HG02610 (cell line): Measurements from ENCODE around the gene BTBD2.

Source experiments
- ATAC-seq: cut with Tn5 transposase; IDR thresholded peaks from one replicate; pipeline ENCODE4 v1.9.1; 2021; ENCODE audit warnings: mild to moderate bottlenecking, moderate library complexity; ENCODE audit not compliant: unreplicated experiment

Gene BTBD2

DNA sequence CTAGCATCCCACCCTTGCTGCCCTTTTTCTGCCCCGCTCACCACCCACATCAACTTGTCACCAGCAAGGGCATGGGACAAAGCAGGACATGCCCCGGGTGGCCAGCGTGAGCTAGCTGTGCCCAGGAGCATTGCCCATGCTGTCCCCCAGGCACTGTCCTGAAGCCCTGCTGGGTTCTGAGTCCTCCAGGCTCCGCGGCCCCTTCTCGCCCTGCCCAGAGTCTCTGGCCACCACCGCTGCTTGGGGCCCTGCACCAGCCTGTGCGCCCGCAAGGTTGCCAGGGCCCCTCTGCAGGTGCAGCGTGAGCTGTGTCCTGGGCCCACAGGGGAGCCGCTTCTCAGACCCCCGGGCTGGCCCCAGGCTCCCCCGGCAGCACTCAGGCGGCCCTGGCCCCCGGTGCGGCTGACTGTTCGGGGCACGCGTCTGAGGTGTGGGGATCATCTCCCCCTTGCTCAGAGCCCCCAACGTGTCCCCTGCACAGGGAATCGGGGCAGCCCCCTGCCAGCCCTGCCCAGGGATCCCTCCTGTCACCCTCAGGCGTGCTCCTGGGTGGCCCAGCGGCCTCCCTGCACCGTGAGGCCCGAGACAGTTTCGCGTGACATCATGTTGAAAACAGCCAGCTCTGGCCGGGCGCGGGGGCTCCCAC lies 70.5 kb downstream of the BTBD2 start:
- ATAC-seq, result no peak

DNA sequence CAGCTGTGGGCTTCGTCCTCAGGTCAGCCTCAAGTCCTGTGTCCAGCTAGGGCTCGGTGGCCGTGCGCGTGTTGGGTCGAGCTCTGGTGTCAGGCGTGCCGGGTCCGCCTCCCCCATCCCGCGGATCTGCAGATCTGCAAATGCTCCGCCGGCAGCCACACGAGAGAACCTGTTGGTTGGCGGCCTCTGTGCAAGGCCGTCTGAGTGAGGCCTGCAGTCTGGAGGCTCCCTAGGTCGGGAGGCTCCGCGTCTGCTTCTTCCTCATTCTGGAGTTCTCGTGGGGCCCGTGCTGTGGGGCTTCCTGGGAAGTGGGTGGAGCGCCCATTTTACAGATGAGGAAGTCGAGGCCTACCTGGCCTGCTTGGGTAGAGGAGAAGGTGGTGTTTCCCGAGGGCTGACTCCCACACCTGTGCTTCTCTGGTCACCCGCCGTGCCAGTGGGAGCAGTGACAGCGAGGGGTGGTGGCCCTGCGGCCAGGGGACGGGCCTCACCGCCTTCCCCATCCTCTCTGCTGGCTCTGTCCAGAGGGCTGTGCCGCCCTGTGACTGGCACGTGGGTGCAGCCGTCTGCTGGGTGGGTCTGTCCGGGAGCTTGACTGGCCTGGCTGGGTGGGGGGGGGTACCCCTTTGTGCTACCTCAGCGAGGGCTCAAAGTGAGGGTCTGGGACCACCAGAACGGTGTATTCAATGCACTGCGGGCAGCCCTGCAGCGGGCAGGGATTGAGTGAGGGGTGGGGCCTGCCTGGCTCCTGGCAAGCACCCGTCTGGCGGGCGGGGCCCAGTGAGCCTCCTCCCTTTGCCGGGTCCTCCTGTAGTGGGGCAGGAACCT lies 71.2 kb downstream of the BTBD2 start:
- no peak for ATAC-seq

DNA sequence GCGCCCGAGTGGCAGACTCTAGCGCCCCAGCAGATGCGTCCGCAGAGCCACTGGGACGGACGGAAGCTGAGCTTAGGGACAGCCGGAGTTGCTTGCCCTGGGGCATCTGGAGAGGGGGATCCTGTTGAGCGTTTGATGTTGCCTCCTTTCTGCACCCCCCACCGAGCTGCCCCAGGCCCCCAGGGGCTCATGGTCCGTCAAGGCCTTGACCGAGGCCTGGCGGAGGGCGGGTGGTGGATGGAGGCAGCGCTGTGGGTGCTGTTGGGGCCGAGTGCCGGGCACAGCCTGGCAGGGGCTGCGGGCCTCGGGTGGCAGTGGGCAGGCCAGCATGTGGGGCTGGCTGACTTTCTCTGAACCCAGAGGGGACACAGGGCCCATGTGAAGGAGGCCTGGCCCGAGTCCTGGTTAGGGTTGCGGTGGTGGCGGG lies 71.8 kb downstream of the BTBD2 start:
- no peak for ATAC-seq

DNA sequence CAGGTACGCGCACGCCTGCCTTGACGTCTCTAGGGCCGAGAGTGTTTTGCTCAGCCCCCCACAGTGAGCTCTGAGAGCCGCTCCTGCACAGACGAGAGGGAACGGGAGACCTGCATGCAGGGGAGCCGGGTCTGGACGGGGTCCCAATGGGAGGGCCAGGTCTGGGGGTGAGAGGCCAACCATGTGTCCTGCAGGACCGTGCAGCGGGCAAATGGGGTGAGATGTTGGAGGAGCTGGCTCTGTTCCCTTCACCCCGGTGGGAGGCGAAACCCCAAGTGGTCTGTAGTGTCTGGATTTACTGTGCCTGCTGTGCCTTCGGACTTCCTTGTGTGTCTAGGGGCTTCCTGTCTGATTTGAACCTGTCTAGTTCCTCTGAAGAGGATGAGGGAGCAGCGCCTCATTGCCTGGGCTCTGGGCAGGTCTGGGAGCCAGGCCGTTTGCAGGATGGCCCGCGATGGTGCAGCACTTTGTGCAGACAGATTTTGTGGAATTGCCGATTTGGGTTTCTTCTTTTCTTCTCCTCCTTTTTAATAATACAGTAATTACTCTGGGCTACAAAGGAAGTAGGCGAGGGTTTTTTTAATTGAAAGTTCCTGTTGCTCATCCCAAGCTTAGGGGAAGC lies 72.5 kb downstream of the BTBD2 start:
- no peak for ATAC-seq

DNA sequence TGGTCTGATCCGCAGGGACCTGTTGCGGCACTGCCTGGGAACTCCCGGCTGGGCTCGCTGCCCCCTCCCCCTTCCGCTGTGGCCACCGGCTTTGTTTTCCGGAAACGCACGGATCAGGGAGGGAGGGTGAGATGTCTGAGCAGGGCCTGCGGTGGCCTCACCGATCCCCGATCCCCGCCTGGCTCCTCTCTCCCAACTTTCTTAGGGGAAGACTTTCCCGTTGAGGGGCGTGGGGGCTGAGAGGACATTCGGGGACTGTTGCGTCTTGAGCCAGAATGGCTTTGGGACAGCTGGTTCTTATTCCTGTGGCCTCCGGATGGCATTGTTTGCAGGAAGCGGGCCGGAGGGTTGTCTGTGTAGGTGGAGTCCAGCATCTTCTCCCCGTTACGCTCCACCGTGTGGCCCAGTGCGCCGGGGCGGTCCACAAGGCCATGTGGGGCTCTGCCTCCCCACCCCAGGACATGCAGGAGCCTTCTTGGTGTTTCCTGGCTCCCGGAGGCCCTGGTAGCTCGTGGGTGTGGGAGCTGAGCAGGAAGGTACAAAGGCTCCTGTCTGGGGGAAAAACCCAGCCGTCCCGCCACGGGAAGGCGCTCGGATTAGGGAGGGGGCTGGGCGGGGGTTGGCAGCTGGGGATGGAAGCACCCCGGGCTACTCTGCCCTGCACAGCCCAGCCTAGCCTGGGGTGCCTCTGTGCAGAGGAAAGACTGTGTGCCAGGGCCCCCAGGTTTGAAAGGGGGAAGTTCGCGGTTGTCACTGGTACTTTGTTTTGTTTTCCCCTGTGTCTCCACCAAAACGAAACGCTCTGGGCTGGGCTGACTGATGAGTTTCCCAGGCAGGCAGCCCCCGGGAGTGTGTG lies 73.2 kb downstream of the BTBD2 start:
- no peak for ATAC-seq

DNA sequence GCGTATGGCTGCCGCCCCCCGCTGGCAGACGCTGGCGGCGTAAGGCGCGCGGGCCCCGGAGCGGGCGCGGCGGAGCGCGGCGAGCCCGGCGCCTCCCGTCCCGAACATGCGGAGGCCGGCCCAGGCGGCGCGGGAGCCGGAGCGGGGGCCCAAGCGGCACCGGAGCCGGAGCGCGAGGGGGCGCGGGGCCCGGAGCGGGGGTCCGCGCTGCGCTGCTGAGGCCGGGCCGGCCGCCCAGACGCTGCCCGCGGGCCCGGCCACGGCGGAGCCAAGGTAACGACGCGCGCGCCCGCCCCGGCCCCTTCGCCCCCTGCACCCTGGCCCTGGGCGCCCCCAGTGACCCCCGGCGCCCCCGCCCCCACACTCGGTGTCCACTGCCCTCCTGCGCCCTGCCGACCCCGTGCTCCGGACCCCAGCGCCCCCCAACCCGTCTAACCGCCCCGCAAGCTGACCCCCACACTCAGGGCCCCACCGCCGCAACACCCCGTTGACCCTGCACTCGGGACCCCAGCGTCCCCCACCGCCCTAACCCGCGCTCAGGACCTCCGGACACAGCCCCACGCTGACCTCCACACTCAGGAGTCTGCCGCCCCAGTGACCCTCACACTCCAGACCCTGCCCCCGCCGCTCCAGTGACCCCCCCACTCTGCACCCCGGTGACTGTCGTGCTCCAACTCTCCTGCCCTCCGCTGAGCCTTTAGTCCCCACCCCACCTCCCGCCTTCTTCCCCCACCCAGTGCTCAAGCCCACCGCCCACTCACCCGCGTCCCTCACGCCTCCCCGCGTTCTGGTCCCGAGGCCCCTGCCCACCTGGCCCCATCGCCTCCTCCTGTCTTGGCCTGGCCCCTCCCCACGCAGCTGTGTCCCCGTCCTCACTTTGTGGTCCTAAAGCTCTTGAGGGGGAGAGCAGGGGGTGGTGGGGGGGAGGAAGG lies 74.1 kb downstream of the BTBD2 start, which contains the start of gene CSNK1G2:
CSNK1G2 (plus strand) TSS at position 27 of the 932 bp plus-strand sequence. CDS start 28,601 bp downstream, outside the sequence.
- ATAC-seq, result no peak

DNA sequence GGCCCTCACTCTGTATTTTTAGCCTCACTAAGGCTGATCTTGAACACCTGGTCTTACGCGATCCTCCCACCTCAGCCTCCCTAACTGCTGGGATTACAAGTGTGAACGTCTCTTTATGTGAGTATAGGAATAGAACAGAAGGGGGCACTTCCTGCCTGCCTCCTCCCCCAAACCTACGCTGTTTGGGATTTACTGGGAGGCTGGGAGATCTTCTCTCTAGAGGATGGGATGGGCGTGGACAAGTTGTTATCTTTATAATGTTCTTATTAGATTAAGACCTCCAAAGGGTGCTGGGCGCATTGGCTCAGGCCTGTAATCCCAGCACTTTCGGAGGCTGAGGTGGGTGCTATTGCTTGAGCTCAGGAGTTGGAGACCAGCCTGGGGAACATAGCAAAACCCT lies 77.4 kb downstream of the BTBD2 start:
- no peak for ATAC-seq

DNA sequence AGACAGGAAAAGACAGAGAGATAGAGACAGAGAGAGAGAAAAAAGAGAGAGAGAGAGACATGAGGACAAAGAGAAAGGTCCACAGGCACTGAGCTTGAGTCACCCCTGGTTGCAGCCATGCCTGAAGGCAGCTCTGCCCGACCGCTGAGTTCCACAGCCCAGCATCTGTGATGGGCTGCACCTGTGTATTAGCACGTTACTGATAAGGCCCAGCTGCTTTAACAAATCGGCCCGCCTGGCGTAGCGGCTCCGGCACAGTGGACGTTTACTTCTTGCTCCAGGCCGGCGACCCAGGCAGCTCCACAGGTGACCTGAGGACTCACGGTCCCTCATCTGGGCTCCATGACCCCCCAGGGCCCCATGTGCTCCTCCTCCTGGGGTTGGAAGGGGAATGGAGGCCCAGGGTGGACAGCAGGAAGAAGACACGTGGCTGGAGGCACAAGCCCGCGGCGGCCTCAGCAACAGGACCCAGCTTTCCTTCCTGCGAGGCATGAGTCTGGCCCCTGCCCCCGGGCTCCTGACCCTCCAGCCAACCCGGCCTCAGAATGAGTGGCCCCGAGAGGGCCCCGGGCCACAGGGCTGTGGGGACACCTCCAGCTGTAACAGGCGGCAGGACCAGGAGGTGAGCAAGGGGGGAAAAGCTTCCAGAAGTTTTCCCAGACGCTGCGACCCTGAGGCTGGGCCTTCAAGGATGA lies 78.5 kb downstream of the BTBD2 start:
- no peak for ATAC-seq

DNA sequence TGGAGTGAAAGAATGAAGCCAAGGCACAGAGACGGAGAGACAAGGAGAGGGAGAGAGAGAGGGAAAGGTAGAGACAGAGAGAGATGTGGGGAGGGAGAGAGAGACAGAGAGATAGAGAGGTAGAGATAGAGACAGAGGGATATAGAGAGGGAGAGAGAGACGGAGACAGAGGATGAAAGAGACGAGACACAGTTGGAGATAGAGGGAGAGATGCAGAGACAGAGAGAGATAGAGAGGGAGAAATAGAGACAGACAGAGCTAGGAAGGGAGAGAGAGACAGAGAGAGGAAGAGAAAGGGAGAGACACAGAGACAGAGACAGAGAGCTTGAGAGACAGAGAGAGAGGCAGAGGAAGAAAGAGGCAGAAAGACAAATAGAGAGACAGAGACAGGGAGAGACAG lies 79.1 kb downstream of the BTBD2 start:
- no peak for ATAC-seq

DNA sequence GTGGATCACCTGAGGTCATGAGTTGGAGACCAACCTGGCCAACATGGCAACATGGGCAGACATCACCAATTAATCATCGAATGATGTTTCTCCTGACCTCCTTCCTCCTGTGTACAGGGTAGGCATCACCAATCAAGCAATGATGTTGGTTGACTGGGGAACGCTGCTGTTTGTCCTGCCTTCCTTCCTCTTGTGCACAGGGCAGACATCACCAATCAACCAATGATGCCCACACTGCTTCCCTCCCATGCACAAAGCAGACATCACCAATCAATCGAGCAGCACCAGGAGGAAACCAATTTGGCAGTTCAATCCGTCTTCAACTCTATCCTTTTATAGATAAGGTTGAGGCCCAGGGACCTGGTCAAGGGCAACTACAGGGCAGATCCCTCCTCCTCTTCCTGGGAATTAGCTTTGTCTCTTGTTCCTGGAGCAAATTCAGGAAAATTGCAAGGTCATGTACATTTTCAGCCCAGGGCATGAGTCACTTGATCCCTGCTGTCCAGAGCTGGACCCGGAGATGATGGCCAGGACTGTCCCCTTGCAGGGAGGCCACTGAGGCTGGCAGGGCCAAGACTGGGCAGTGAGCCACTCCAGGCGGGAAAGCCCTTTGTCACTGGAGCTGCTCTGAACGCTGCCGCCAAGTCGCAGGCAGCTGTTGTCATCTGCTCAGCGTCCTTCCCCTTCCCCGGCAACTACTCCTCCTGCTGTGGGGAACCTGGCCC lies 79.9 kb downstream of the BTBD2 start:
- no peak for ATAC-seq
